Measurements from ENCODE around the gene TLK2.
A peak's percentile ranks its signal among the peaks of the same experiment; 100 is the strongest.
"Not testable (repeated sequence)": the region's sequence is repeated elsewhere in the genome, so short reads cannot be mapped to it uniquely, and the experiment has no call there.

The TLK2 gene

DNA sequence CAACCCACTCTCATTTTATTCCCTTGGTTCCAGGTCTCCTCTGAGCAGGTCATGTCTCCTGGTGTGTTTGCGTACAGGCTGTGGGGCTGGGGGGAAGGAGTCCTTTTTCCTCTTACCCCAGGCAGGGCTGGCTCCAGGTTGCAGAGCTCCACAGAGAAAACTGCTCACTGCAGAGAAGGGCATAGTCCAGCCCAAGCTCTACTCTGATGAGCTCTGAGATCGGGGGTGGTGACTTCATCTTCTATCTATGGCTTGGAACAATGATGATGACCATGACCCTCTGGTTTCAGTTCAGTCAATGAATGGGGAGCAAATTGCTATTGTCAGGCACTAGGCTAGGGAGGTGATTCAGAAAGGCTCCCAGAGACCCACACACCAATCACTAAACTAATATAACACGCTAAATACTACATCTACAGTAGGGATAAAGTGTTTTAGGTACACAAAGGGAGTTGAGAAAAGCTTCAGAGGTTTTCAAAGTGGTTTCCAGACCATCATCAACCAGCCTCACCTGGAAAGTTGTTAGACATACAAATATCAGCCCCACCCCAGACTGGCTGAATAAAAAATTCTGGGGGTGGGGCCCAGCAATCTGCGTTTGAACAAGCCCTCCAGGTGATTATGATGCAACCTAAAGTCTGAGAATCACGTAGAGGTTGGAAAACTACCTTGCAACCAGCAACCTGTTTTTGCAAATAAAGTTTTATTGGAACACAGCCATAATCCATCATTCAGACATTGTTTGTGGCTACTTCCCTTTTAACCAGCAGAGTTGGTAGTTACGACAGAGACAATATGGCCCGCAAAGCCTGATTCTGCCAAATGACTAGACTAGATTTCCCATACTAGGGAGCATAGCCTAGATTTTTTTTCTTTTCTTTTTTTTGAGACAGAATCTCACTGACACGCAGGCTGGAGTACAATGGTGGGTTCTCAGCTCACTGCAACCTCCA is 5.3 kb upstream of the TLK2 start:
- in situ Hi-C loops (cut with MboI; ENCODE audit: low sequenced_read_pairs); H3K36me3 ChIP-seq (replicated peaks); DNase-seq (ENCODE audit: low spot score in 2 of 2); H3K27me3 ChIP-seq (ENCODE audit: low read depth); H3K9me3 ChIP-seq; H3K4me3 ChIP-seq; H3K4me1 ChIP-seq: not testable (repeated sequence)

GRCh38 chr17:62477111-62477510 is 1.5 kb upstream of the TLK2 start:
- H3K4me1 ChIP-seq; H3K9me3 ChIP-seq; H3K27me3 ChIP-seq (ENCODE audit: low read depth); H3K36me3 ChIP-seq (replicated peaks); in situ Hi-C loops (cut with MboI; ENCODE audit: low sequenced_read_pairs); DNase-seq (ENCODE audit: low spot score in 2 of 2): not testable (repeated sequence)
- H3K4me3 ChIP-seq = peak overlapping the region; percentile 34

GRCh38 chr17:62477718-62478408 is 762 bp upstream of the TLK2 start:
- H3K4me1 ChIP-seq; H3K9me3 ChIP-seq; in situ Hi-C loops (cut with MboI; ENCODE audit: low sequenced_read_pairs); H3K36me3 ChIP-seq (replicated peaks); H3K27me3 ChIP-seq (ENCODE audit: low read depth): not testable (repeated sequence)
- peak in 1 of 2 experiments; percentile 55 for DNase-seq (ENCODE audit: low spot score in 2 of 2)
- peak overlapping the region; percentile 34 for H3K4me3 ChIP-seq

DNA sequence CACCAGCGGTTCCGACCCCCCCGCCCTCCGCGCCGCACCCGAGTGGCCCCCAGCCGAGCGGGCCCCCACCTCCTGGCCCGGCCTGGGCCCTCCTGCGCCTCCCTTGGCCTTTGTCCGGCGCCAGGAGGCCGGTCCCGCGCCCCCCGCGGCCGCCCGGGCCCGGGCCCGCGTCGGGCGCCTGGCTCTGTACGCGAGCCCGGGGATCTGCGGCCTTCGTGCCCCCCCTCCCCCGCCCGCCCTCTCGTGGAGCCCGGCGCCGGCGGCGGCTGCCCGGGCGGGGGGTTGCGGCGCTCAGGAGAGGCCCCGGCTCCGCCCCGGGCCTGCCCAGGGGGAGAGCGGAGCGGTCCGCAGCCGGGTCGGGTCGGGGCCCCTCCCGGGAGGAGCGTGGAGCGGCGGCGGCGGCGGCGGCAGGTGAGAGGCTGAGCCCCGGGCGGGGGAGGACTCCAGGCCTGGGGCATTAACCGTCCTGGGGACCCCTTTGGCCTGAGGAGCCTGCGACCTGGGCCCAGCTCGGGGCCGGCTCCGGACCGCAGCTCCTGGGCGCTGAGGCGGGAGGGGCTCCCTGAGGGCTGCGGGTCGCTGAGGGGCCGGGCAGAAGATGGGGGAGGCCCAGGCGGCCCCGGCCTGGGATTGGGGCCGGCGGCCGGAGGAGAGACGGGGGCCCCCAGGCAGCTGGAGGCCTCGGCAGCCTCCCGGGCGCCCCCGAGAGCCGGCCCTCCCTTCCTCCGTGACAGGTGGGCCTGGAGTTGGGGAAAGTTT is 434 bp downstream of the TLK2 start:
- in situ Hi-C loops (cut with MboI; ENCODE audit: low sequenced_read_pairs); H3K4me1 ChIP-seq; H3K9me3 ChIP-seq; H3K27me3 ChIP-seq (ENCODE audit: low read depth): not testable (repeated sequence)
- peak overlapping the region; percentile 54 for H3K4me3 ChIP-seq
- peaks cover 11% of the 10 kb centered on the region for H3K36me3 ChIP-seq (replicated peaks)
- DNase-seq (ENCODE audit: low spot score in 2 of 2) = peak in 1 of 2 experiments; percentile 28

DNA sequence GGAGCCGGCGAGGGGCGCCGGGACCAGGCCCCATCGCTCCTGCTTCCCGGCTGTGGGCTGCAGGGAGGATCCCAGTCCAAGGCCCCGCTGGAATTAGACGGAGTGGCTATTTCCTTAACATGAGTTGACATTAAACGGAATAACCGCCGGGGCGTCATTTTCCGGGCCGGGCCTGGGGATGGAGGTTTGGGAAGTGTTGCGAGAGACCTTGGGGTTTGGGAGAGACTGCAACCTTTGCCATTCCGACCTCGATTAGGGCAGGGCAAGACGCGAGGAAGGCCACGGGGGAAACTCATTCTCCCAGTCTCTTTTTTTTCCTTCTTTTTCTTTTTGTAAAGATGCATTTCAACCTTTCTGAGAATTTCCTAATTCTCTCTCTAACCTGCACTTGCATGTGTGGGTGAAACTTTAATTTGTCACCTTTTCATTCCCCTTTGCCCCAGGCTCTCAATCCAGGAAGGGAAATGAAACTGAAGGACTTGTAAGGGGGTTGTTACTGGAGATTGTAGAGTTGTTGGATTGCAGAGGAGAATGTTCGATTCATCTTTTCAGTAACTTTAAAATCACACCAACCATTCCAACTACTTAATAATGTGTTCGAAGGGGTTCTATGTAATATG is 1.1 kb downstream of the TLK2 start:
- peak in 1 of 2 experiments; percentile 44 for DNase-seq (ENCODE audit: low spot score in 2 of 2)
- H3K9me3 ChIP-seq; in situ Hi-C loops (cut with MboI; ENCODE audit: low sequenced_read_pairs); H3K27me3 ChIP-seq (ENCODE audit: low read depth); H3K4me1 ChIP-seq: not testable (repeated sequence)
- Histone ChIP-seq H3K4me3 (peak overlapping the region; percentile 54), H3K36me3 (replicated peaks) (peaks cover 11% of the 10 kb centered on the region)

GRCh38 chr17:62482553-62482952 is 3.9 kb downstream of the TLK2 start:
- in situ Hi-C loops (cut with MboI; ENCODE audit: low sequenced_read_pairs); H3K4me1 ChIP-seq; DNase-seq (ENCODE audit: low spot score in 2 of 2); H3K4me3 ChIP-seq; H3K9me3 ChIP-seq; H3K27me3 ChIP-seq (ENCODE audit: low read depth): not testable (repeated sequence)
- H3K36me3 ChIP-seq (replicated peaks) = peaks cover 16% of the 10 kb centered on the region

DNA sequence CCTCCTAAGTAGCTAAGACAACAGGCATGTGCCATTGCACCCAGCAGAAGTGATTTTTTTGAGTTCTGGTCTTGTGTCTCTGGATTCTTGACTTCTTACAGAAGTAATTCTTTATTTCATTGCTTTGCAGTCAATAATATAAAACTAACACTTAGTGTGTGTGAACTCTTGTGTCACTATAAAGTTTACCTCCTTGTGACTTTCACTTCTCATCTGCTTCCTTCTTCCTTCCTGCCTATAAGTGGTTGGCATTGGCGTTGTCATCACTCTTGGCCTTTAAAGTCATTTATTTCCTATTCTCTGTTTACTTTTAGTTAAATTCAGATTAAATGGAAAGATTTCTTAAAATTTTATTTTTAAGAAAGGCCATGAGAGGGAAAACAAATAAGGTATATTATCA is 12.4 kb downstream of the TLK2 start:
- H3K9me3 ChIP-seq; in situ Hi-C loops (cut with MboI; ENCODE audit: low sequenced_read_pairs); H3K4me3 ChIP-seq; H3K4me1 ChIP-seq; DNase-seq (ENCODE audit: low spot score in 2 of 2); H3K36me3 ChIP-seq (replicated peaks); H3K27me3 ChIP-seq (ENCODE audit: low read depth): not testable (repeated sequence)

GRCh38 chr17:62493049-62493655 is 14.5 kb downstream of the TLK2 start:
- H3K9me3 ChIP-seq; H3K36me3 ChIP-seq (replicated peaks); H3K4me1 ChIP-seq; DNase-seq (ENCODE audit: low spot score in 2 of 2); H3K4me3 ChIP-seq; H3K27me3 ChIP-seq (ENCODE audit: low read depth); in situ Hi-C loops (cut with MboI; ENCODE audit: low sequenced_read_pairs): not testable (repeated sequence)

DNA sequence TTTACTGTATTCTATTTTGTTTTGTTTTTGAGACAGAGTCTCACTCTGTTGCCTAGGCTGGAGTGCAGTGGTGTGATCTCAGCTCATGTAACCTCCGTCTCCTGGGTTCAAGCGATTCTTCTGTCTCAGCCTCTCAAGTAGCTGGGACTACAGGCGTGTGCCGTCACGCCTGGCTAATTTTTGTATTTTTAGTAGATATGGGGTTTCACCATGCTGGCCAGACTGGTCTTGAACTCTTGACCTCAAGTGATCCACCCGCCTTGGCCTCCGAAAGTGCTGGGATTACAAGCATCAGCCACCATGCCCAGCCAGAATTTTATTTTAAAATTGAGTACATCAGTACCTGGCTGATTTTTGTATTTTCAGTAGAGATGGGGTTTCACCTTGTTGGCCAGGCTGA is 15.4 kb downstream of the TLK2 start:
- H3K27me3 ChIP-seq (ENCODE audit: low read depth); in situ Hi-C loops (cut with MboI; ENCODE audit: low sequenced_read_pairs); DNase-seq (ENCODE audit: low spot score in 2 of 2); H3K9me3 ChIP-seq; H3K4me3 ChIP-seq; H3K36me3 ChIP-seq (replicated peaks); H3K4me1 ChIP-seq: not testable (repeated sequence)

- H3K9me3 ChIP-seq; DNase-seq (ENCODE audit: low spot score in 2 of 2); in situ Hi-C loops (cut with MboI; ENCODE audit: low sequenced_read_pairs); H3K4me3 ChIP-seq; H3K4me1 ChIP-seq; H3K36me3 ChIP-seq (replicated peaks); H3K27me3 ChIP-seq (ENCODE audit: low read depth): not testable (repeated sequence)
Observed at GRCh38 chr17:62496344-62496743, 17.7 kb downstream of the TLK2 start.

DNA sequence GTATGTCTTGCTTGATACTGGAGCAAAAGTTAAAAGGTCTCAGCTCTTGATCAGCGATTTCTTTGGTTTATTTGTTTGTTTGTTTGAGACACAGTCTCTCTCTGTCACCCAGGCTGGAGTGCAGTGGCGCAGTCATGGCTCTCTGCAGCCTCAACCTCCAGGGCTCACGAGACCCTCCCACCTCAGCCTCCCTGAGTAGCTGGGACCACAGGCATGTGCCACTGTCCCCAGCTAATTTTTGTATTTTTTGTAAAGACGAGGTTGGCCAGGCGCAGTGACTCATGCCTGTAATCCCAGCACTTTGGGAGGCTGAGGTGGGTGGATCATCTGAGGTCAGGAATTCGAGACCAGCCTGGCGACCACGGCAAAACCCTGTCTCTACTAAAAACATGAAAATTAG is 20.2 kb downstream of the TLK2 start:
- DNase-seq (ENCODE audit: low spot score in 2 of 2); in situ Hi-C loops (cut with MboI; ENCODE audit: low sequenced_read_pairs); H3K9me3 ChIP-seq; H3K27me3 ChIP-seq (ENCODE audit: low read depth); H3K4me3 ChIP-seq; H3K36me3 ChIP-seq (replicated peaks); H3K4me1 ChIP-seq: not testable (repeated sequence)

DNA sequence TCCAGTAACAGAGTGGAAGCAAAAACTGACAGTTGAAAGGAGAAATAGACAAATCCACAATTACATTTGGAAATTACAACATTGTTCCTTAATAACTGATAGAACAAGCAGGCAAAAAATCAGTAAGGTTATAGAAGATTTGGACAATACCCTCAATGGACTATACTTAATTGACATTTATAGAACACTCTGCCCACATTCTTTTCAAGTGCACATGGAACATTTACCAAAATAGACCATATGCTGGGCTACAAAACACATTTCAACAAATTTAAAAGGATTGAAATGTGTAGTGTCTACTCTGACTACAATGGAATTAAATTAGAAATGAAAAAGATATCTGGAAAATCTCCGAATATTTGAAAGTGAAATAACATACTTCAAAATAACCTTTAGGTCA is 21.8 kb downstream of the TLK2 start:
- H3K9me3 ChIP-seq; H3K36me3 ChIP-seq (replicated peaks); in situ Hi-C loops (cut with MboI; ENCODE audit: low sequenced_read_pairs); H3K4me3 ChIP-seq; H3K4me1 ChIP-seq; H3K27me3 ChIP-seq (ENCODE audit: low read depth); DNase-seq (ENCODE audit: low spot score in 2 of 2): not testable (repeated sequence)

- H3K36me3 ChIP-seq (replicated peaks); H3K4me3 ChIP-seq; in situ Hi-C loops (cut with MboI; ENCODE audit: low sequenced_read_pairs); H3K9me3 ChIP-seq; DNase-seq (ENCODE audit: low spot score in 2 of 2); H3K27me3 ChIP-seq (ENCODE audit: low read depth): not testable (repeated sequence)
- peaks cover 12% of the 10 kb centered on the region for H3K4me1 ChIP-seq
Observed at GRCh38 chr17:62504857-62505256, 26.2 kb downstream of the TLK2 start.

Measured in HAP-1 (cell line).